PFSK-1 (cell line): ENCODE results near the gene PTPRM.

Experiments used
- FOXP2 ChIP-seq: optimal IDR thresholded peaks from 2 replicates; pipeline ENCODE3; 2011; ENCODE audit warnings: borderline replicate concordance, control low read depth, inconsistent platforms; ENCODE audit not compliant: insufficient read depth; ENCODE audit errors: extremely low read length, extremely low read depth
- POLR2AphosphoS5 ChIP-seq: IDR thresholded peaks from 2 replicates; pipeline ENCODE4 v1.6.1; 2012; ENCODE audit warnings: low read depth, mild to moderate bottlenecking, control low read depth, low read length, moderate library complexity
- REST ChIP-seq, 2 experiments: IDR thresholded peaks; 2 replicates each; pipeline versions ENCODE4 v1.6.1 to v1.8.0; 2011 to 2012; ENCODE audit warnings: low read depth in 2 of 2, low read length in 2 of 2, control low read depth in 1 of 2, inconsistent platforms in 1 of 2, mild to moderate bottlenecking in 1 of 2, moderate library complexity in 1 of 2; ENCODE audit not compliant: insufficient read depth in 1 of 2
- SIN3A ChIP-seq: IDR thresholded peaks from 2 replicates; pipeline ENCODE4 v1.6.1; 2012; ENCODE audit warnings: mild to moderate bottlenecking, low read length, moderate library complexity, borderline replicate concordance; ENCODE audit not compliant: insufficient read depth
- TAF1 ChIP-seq: IDR thresholded peaks from 2 replicates; pipeline ENCODE4 v1.6.1; 2012; ENCODE audit warnings: low read length, control low read depth, borderline replicate concordance; ENCODE audit not compliant: insufficient read depth

PTPRM gene

DNA sequence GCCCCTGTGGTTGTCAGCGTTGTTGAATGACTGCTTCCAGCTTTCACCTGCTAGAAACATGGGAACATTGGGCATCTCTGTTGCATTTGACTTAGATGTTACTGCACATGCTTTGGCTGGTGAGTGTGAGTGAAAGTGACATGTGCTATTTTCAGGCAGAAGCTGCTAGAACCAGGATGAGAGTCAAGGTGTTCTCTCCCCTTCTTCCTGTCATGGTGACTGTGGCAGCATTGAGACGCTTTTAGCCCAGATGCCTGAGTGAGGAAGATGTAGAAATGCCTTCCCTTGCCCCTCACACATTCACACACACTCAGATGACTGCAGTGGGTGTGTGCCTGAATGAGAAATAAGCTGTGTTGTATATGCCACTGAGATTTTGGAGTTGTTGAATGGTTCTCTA, 220.2 kb downstream of the PTPRM start:
- no peak for TF ChIP-seq SIN3A
- TF ChIP-seq POLR2AphosphoS5 = no peak
- no peak for TF ChIP-seq FOXP2
- no peak for TF ChIP-seq TAF1
- TF ChIP-seq REST (IDR thresholded peaks at IDR 0.05; ENCODE audit: insufficient read depth in 1 of 2, low read depth in 2 of 2, low read length in 2 of 2) = no peak

DNA sequence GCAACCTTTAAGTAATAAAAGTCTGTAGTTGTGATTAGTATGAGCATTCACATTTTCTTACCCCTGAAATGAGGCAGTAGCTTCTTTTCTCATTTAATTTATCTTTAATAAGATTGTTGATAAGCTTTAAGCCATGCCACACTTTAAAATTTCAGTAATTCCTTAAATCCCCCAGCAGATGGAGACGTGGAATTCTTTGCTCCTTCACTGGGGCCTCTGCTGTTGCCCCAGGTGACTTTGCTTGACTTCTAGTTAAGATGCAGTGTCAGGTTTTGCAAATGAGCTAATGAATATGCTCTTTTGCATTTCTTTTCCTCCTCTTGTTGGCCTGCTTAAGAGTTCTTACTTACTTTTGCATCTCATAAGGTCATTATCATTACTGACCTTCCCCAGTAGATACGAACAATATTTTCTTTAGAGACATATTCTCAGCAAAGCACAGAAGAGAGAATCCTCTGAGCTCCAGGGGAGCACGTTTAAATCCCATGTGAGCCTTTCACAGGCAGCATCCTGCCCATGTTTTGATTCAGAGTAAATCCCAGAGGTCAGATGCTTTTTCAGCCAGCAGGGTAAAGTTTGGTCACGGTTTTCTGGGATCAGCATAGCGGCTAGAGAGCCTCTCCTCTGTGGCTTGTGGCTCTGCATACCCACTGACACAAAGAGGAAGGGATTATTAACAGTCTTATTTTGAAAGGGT, 222.9 kb downstream of the PTPRM start:
- TF ChIP-seq SIN3A = no peak

DNA sequence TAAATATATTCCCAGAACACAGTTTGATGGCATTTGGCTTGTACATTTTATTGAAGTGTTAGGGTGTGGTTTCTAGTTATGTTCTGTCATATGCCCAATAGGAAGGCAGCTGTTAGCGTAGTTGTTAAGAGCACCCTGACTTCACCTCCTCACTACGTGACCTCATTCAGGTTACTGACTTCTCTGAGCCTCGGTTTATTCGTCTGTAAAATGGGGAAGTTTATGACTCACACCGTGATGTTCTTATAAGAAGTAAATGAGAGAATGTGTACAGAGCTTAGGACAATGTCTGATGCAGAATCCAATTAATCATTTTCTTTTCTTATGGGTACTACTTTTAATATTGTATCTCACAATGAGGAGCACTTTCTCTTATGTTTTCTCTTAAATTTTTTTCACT, 226.0 kb downstream of the PTPRM start:
- TF ChIP-seq POLR2AphosphoS5 (no peak), FOXP2 (no peak), TAF1 (no peak), SIN3A (no peak), REST (IDR thresholded peaks at IDR 0.05; ENCODE audit: insufficient read depth in 1 of 2, low read depth in 2 of 2, low read length in 2 of 2) (no peak)

GRCh38 chr18:7803956-7804469, 236.9 kb downstream of the PTPRM start:
- TF ChIP-seq SIN3A (no peak), TAF1 (no peak), FOXP2 (no peak), REST (IDR thresholded peaks at IDR 0.05; ENCODE audit: insufficient read depth in 1 of 2, low read depth in 2 of 2, low read length in 2 of 2) (no peak), POLR2AphosphoS5 (no peak)

DNA sequence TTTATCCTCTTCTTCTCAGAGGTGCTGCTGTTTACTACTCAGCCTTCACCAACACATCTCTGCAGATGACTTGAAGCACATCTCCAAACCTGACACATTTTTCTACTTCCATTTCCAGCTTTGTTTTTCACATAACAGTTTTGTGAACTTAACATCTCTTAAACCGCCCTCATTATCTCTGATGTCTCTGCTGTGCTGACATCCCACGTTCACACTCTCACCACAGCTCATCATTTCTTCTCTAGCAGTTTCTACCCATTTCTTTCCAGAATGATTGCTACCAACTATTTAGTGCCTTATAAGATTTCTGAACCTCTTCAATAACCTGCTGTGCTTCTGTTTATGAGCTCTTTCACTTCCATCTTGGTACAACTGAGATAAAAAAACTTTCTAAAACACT, 238.0 kb downstream of the PTPRM start:
- TF ChIP-seq REST (IDR thresholded peaks at IDR 0.05; ENCODE audit: insufficient read depth in 1 of 2, low read depth in 2 of 2, low read length in 2 of 2) (no peak), SIN3A (no peak), TAF1 (no peak), POLR2AphosphoS5 (no peak), FOXP2 (no peak)
